PC-9 (cell line): Measurements from ENCODE around the gene SLC13A4. TPM values are rescaled to one million over a fixed set of nuclear protein-coding genes. Genes with fewer than 3 reads are reported as not detected.

Experiments
- BruUV-seq: library from RNA; stranded (reverse); fragments of 400-500 nt; replicated peaks from 2 replicates; lab custom pipeline; 2021; lab: Mats Ljungman, UMichigan
- CTCF ChIA-PET: fragments of 300-600 bp; sonication (Branson Sonifier 250); formaldehyde crosslinking; loops from one replicate; lab custom pipeline; 2022; ENCODE audit warnings: antibody characterized with exemption; lab: Charles Lee
- POLR2A ChIA-PET: fragments of 300-600 bp; sonication (Branson Sonifier 250); formaldehyde crosslinking; loops from one replicate; lab custom pipeline; 2022; ENCODE audit warnings: antibody characterized with exemption; ENCODE audit not compliant: unreplicated experiment; lab: Charles Lee
- DNase-seq, 2 experiments: peaks; one replicate each; pipeline versions ENCODE4 v3.0.0 to v3.0.0-alpha.2; 2015 to 2022; ENCODE audit warnings: mixed read lengths in 1 of 2
- H2AFZ ChIP-seq: fragments of 200-600 bp; sonication (generic); 2 replicates; pipeline ENCODE4 v1.8.1; 2017; ENCODE audit warnings: antibody characterized with exemption
- H3F3A ChIP-seq: fragments of 200-600 bp; sonication (generic); 2 replicates; pipeline ENCODE4 v1.8.1; 2017; ENCODE audit warnings: antibody characterized with exemption, mild to moderate bottlenecking, low read depth; ENCODE audit not compliant: insufficient read depth
- H3K27ac ChIP-seq: fragments of 200-600 bp; sonication (generic); 2 replicates; pipeline ENCODE4 v1.6.1; 2016; ENCODE audit warnings: mixed run types
- H3K27me3 ChIP-seq: fragments of 200-600 bp; sonication (generic); 2 replicates; pipeline ENCODE4 v1.6.1; 2016; ENCODE audit warnings: low read depth, mixed run types; ENCODE audit not compliant: insufficient read depth
- H3K36me3 ChIP-seq: fragments of 200-600 bp; sonication (generic); 2 replicates; pipeline ENCODE4 v1.6.1; 2016; ENCODE audit warnings: low read depth, mixed run types
- H3K4me1 ChIP-seq: fragments of 200-600 bp; sonication (generic); replicated peaks from 2 replicates; pipeline ENCODE4 v1.6.1; 2016; ENCODE audit warnings: mixed run types; ENCODE audit not compliant: insufficient read depth
- H3K4me2 ChIP-seq: fragments of 200-600 bp; sonication (generic); 2 replicates; pipeline ENCODE4 v1.6.1; 2017; ENCODE audit warnings: mixed run types
- H3K4me3 ChIP-seq: fragments of 200-600 bp; sonication (generic); 2 replicates; pipeline ENCODE4 v1.6.1; 2016; ENCODE audit warnings: mixed run types
- H3K79me2 ChIP-seq: fragments of 200-600 bp; sonication (generic); 2 replicates; pipeline ENCODE4 v1.6.1; 2017; ENCODE audit warnings: low read depth, mixed run types
- H3K9me2 ChIP-seq: fragments of 200-600 bp; sonication (generic); 2 replicates; pipeline ENCODE4 v1.8.1; 2017; ENCODE audit warnings: mild to moderate bottlenecking; ENCODE audit not compliant: insufficient read depth
- H3K9me3 ChIP-seq: fragments of 200-600 bp; sonication (generic); 2 replicates; pipeline ENCODE4 v1.8.1; 2016; ENCODE audit warnings: low read depth; ENCODE audit not compliant: insufficient read depth
- H4K20me1 ChIP-seq: fragments of 200-600 bp; sonication (generic); 2 replicates; pipeline ENCODE4 v1.8.1; 2017; ENCODE audit not compliant: insufficient read depth
- CTCF ChIP-seq: fragments of 200-600 bp; sonication (generic); conservative IDR thresholded peaks from 2 replicates; pipeline ENCODE4 v1.6.1; 2017; ENCODE audit warnings: mixed run types, antibody characterized with exemption, mild to moderate bottlenecking, moderate library complexity
- EZH2 ChIP-seq: fragments of 200-600 bp; sonication (generic); IDR thresholded peaks from 2 replicates; pipeline ENCODE4 v1.8.0; 2017; ENCODE audit warnings: antibody characterized with exemption, low read depth
- intact Hi-C: fragments of 100-400 bp; cut with micrococcal nuclease; formaldehyde crosslinking; loops from one replicate; pipeline ENCODE4 v1.10.0; 2022; ENCODE audit not compliant: unreplicated experiment
- total RNA-seq: library from RNA; stranded (reverse); gene quantifications from 2 replicates; pipeline ENCODE4 v1.2.3, GENCODE V29; 2021

Gene SLC13A4
- total RNA-seq, 1 experiment from 2014 or later, result not detected

- H3K4me2 ChIP-seq, result no peak overlapping the region
- no peak for TF ChIP-seq CTCF
- no peak for TF ChIP-seq EZH2
- DNase-seq, result no peak
- peaks cover 46% of the 10 kb centered on the region for H3K4me1 ChIP-seq
- H3K27ac ChIP-seq, result no peak overlapping the region
- H3K27me3 ChIP-seq, result no peaks in the 10 kb centered on the region
- POLR2A ChIA-PET, result no interaction called here
- H4K20me1 ChIP-seq, result no peaks in the 10 kb centered on the region
- H3K9me2 ChIP-seq, result no peaks in the 10 kb centered on the region
- CTCF ChIA-PET, result no interaction called here
- H3K4me3 ChIP-seq, result no peak overlapping the region
- no TSS peak for BruUV-seq
- no peaks in the 10 kb centered on the region for H3K9me3 ChIP-seq
- H3K36me3 ChIP-seq, result no peaks in the 10 kb centered on the region
- H2AFZ ChIP-seq, result no peak overlapping the region
- no peaks in the 10 kb centered on the region for H3K79me2 ChIP-seq
- peaks cover 39% of the 10 kb centered on the region for H3F3A ChIP-seq
- intact Hi-C loops, result loop anchor here (5.0 kb wide), 2 partner anchors 35 to 60 kb away; partner anchors contain the start of gene FAM180A
These were observed 15.2 kb downstream of the SLC13A4 start for GRCh38 chr7:135712796-135713195.

GRCh38 chr7:135712182-135712782, 15.7 kb downstream of the SLC13A4 start:
- Histone ChIP-seq H4K20me1 (no peaks in the 10 kb centered on the region), H2AFZ (no peak overlapping the region), H3K9me3 (no peaks in the 10 kb centered on the region), H3K36me3 (no peaks in the 10 kb centered on the region), H3K79me2 (no peaks in the 10 kb centered on the region), H3K4me1 (peaks cover 51% of the 10 kb centered on the region), H3K9me2 (no peaks in the 10 kb centered on the region), H3K27me3 (no peaks in the 10 kb centered on the region), H3K4me2 (no peak overlapping the region), H3K27ac (no peak overlapping the region), H3K4me3 (no peak overlapping the region), H3F3A (peaks cover 44% of the 10 kb centered on the region)
- no TSS peak for BruUV-seq
- TF ChIP-seq EZH2, result no peak
- TF ChIP-seq CTCF, result no peak
- intact Hi-C loops, result loop anchor here (5.0 kb wide), 2 partner anchors 35 to 60 kb away; partner anchors contain the start of gene FAM180A
- ChIA-PET CTCF (interaction anchor here (0.5 to 0.6 kb wide), 2 partner anchors 54 to 455 kb away, joined by 5 to 6 read pairs; no protein-coding TSS in a partner anchor), POLR2A (no interaction called here)
- DNase-seq, result no peak

GRCh38 chr7:135711139-135711469, 16.9 kb downstream of the SLC13A4 start:
- no peaks in the 10 kb centered on the region for H4K20me1 ChIP-seq
- no peak overlapping the region for H2AFZ ChIP-seq
- ChIA-PET CTCF (interaction anchor here (1.1 kb wide), 1 partner anchor 40 kb away, joined by 6 read pairs; no protein-coding TSS in a partner anchor), POLR2A (interaction anchor here (0.5 kb wide), 1 partner anchor 45 kb away, joined by 3 read pairs; no protein-coding TSS in a partner anchor)
- peaks cover 51% of the 10 kb centered on the region for H3K4me1 ChIP-seq
- H3K4me2 ChIP-seq, result no peak overlapping the region
- TF ChIP-seq CTCF (no peak; the same call in 1 of the 2 replicates), EZH2 (no peak)
- intact Hi-C loops, result loop anchor here (5.0 kb wide), 2 partner anchors 36 to 61 kb away; partner anchors contain the start of gene FAM180A
- H3K27me3 ChIP-seq, result no peaks in the 10 kb centered on the region
- no peaks in the 10 kb centered on the region for H3K9me3 ChIP-seq
- H3K79me2 ChIP-seq, result no peaks in the 10 kb centered on the region
- H3F3A ChIP-seq, result peaks cover 45% of the 10 kb centered on the region
- H3K4me3 ChIP-seq, result no peak overlapping the region
- no peaks in the 10 kb centered on the region for H3K36me3 ChIP-seq
- H3K27ac ChIP-seq, result no peak overlapping the region
- DNase-seq, result no peak
- BruUV-seq, result no TSS peak
- no peaks in the 10 kb centered on the region for H3K9me2 ChIP-seq
